Measurements from ENCODE around the gene FAM120A. TPM values are rescaled to one million over a fixed set of nuclear protein-coding genes. Genes with fewer than 3 reads are reported as not detected.

The FAM120A gene
- polyA plus RNA-seq, 1 experiment = 83.7 TPM

DNA sequence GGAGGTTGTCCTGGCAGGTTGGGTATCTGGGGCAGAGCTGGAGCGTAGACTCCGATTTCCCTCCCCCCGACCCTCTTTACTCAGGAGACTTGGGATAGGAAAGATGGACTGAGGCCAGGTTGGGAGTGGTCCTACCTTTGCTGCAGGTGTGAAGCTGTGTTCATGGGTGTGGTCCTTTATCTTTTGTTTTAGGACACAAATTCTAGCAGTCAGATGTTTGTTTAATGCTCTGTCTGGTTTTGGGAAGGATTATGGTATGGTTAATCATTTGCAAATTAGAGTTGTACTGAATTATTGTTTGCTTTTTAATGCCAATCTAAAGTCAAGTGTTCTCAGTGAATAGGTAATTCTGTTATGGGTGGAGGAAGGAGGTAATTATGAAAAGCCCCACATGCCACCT is 16.0 kb downstream of the FAM120A start:
- no peak overlapping the region for H3K4me3 ChIP-seq (ENCODE audit: low read depth, low read length)
- ChIA-PET CTCF (interaction anchor here (3.4 kb wide), 1 partner anchor 99 kb away, joined by 23 read pairs; no protein-coding TSS in a partner anchor), POLR2A (interaction anchor here (0.6 kb wide), 1 partner anchor 43 kb away, joined by 4 read pairs; no protein-coding TSS in a partner anchor)
- TF ChIP-seq, protein P1, sequence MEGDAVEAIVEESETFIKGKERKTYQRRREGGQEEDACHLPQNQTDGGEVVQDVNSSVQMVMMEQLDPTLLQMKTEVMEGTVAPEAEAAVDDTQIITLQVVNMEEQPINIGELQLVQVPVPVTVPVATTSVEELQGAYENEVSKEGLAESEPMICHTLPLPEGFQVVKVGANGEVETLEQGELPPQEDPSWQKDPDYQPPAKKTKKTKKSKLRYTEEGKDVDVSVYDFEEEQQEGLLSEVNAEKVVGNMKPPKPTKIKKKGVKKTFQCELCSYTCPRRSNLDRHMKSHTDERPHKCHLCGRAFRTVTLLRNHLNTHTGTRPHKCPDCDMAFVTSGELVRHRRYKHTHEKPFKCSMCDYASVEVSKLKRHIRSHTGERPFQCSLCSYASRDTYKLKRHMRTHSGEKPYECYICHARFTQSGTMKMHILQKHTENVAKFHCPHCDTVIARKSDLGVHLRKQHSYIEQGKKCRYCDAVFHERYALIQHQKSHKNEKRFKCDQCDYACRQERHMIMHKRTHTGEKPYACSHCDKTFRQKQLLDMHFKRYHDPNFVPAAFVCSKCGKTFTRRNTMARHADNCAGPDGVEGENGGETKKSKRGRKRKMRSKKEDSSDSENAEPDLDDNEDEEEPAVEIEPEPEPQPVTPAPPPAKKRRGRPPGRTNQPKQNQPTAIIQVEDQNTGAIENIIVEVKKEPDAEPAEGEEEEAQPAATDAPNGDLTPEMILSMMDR (IDR thresholded peaks at IDR 0.05; ENCODE audit: low read depth, low read length) = no peak
- DNase-seq (ENCODE audit: low read depth, low spot score) = no peak
- no peaks in the 10 kb centered on the region for H3K9me3 ChIP-seq (ENCODE audit: control insufficient read depth, insufficient read depth, low read length)
- no peaks in the 10 kb centered on the region for H3K27me3 ChIP-seq (ENCODE audit: control insufficient read depth, insufficient read depth, low read length)
- H3K27ac ChIP-seq (ENCODE audit: low read depth, low read length) = no peak overlapping the region

DNA sequence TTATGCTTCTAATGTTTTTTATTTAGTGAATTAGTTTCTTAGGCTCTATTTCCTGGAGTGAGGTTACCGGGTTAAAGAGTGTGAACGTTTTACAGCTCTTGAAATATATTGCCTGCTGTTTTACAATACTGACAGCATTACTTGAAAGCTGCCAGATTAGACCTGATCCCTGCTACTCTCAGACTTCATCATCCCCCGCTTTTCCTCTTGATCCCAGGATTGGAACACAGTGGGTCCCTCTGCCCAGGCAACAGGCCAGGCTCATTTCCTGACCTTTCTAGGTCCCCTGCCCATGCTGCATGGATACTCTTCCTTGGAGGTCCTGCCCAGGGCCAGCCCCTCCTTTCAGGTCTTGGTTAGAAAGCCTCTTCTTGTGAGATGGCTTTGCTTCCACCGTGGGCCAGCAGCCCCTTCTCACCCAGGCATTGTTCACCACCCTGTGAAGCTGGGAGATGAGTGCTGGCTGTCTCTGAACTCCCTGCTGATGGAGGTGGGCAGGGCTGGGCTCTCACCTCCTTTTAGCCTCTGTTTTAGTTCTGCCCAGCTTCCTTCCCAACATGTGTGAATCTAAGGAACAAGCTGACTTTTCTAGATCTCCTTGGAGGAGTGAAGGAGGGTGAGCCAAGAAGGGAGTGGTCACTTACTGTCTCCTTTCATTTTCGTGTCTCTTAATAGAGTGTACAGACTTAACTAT is 17.4 kb downstream of the FAM120A start:
- H3K27ac ChIP-seq (ENCODE audit: low read depth, low read length) = no peak overlapping the region
- peak overlapping the region; percentile 30 for H3K4me3 ChIP-seq (ENCODE audit: low read depth, low read length)
- ChIA-PET POLR2A (no interaction called here), CTCF (interaction anchor here (1.7 to 3.4 kb wide), 2 partner anchors 16 to 97 kb away, joined by 5 to 23 read pairs; partner anchors contain the start of gene FAM120AOS)
- no peaks in the 10 kb centered on the region for H3K27me3 ChIP-seq (ENCODE audit: control insufficient read depth, insufficient read depth, low read length)
- no peaks in the 10 kb centered on the region for H3K9me3 ChIP-seq (ENCODE audit: control insufficient read depth, insufficient read depth, low read length)
- TF ChIP-seq, protein P1 (IDR thresholded peaks at IDR 0.05; ENCODE audit: low read depth, low read length) = no peak
- DNase-seq (ENCODE audit: low read depth, low spot score) = no peak

DNA sequence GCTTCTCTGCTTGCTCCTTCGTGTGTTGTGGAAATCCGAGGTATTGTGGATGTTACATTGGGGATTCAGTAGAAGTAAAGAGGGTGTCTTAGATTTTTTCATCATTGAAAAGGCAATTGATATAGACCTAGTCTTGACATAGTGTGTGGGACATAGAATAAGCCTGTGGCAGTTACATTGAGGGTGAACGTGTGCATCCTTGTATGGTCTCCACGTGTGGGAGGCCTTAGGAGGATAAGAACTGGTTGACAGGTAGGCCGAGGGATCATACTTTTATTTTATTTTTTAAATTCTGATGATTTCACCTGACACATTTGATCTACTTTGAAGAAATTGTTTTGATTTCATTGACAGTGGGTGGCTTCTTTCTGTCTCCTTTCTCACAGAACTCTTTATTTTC is 18.9 kb downstream of the FAM120A start:
- POLR2A ChIA-PET = no interaction called here
- TF ChIP-seq, protein P1 (IDR thresholded peaks at IDR 0.05; ENCODE audit: low read depth, low read length) = no peak
- Histone ChIP-seq H3K27ac (ENCODE audit: low read depth, low read length) (no peak overlapping the region), H3K27me3 (ENCODE audit: control insufficient read depth, insufficient read depth, low read length) (no peaks in the 10 kb centered on the region), H3K4me3 (ENCODE audit: low read depth, low read length) (no peak overlapping the region), H3K9me3 (ENCODE audit: control insufficient read depth, insufficient read depth, low read length) (no peaks in the 10 kb centered on the region)
- CTCF ChIA-PET = interaction anchor here (3.4 kb wide), 1 partner anchor 96 kb away, joined by 23 read pairs; no protein-coding TSS in a partner anchor
- DNase-seq (ENCODE audit: low read depth, low spot score) = no peak

DNA sequence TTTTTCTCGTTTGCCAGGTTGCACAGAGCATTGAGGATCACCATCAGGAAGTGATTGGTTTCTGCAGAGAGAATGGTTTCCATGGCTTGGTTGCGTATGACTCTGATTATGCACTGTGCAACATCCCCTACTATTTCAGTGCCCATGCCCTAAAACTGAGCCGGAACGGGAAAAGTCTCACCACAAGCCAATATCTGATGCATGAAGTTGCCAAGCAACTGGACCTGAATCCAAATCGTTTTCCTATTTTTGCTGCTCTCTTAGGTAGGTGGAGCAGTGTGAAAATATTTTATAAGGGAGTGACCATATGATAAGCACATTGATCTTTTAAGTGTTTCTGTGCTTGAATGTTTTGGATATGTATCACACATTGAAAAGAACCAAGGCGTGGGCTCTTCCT is 19.6 kb downstream of the FAM120A start:
- no peak overlapping the region for H3K27ac ChIP-seq (ENCODE audit: low read depth, low read length)
- DNase-seq (ENCODE audit: low read depth, low spot score) = no peak
- ChIA-PET CTCF (interaction anchor here (1.7 kb wide), 1 partner anchor 95 kb away, joined by 9 read pairs; no protein-coding TSS in a partner anchor), POLR2A (no interaction called here)
- no peaks in the 10 kb centered on the region for H3K27me3 ChIP-seq (ENCODE audit: control insufficient read depth, insufficient read depth, low read length)
- H3K4me3 ChIP-seq (ENCODE audit: low read depth, low read length) = no peak overlapping the region
- TF ChIP-seq, protein P1 (IDR thresholded peaks at IDR 0.05; ENCODE audit: low read depth, low read length) = no peak
- no peaks in the 10 kb centered on the region for H3K9me3 ChIP-seq (ENCODE audit: control insufficient read depth, insufficient read depth, low read length)

DNA sequence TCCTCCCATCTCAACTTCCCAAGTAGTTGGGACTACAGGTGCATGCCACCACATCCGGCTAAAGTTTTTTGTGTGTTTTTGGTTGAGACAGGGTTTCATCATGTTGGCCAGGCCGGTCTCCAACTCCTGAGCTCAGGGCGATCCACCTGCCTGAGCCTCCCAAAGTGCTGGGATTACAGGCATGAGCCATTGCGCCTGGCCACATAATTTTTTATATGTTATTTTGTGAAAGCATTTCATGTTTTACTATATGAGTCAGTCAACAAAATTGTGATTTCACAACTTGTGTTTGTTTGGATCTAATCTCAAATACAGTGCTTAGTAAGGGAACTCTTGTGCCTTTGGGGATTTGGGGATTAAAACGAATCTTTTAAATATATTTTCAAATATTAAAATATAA is 21.9 kb downstream of the FAM120A start:
- CTCF ChIA-PET = interaction anchor here (0.6 to 1.4 kb wide), 3 partner anchors 93 to 1738 kb away, joined by 4 to 9 read pairs (median 6); no protein-coding TSS in a partner anchor
- H3K27me3 ChIP-seq (ENCODE audit: control insufficient read depth, insufficient read depth, low read length) = no peaks in the 10 kb centered on the region
- no peak overlapping the region for H3K27ac ChIP-seq (ENCODE audit: low read depth, low read length)
- no peak for DNase-seq (ENCODE audit: low read depth, low spot score)
- POLR2A ChIA-PET = no interaction called here
- no peak overlapping the region for H3K4me3 ChIP-seq (ENCODE audit: low read depth, low read length)
- H3K9me3 ChIP-seq (ENCODE audit: control insufficient read depth, insufficient read depth, low read length) = no peaks in the 10 kb centered on the region
- TF ChIP-seq, protein P1 (IDR thresholded peaks at IDR 0.05; ENCODE audit: low read depth, low read length) = no peak

Measured in AG04450 (cell line).